ENCODE data around the gene WNT3A. TPM values are rescaled to one million over a fixed set of nuclear protein-coding genes. Genes with fewer than 3 reads are reported as not detected.
A peak's percentile ranks its signal among the peaks of the same experiment; 100 is the strongest.

Gene WNT3A
- polyA plus RNA-seq, 3 donors, result not detected

DNA sequence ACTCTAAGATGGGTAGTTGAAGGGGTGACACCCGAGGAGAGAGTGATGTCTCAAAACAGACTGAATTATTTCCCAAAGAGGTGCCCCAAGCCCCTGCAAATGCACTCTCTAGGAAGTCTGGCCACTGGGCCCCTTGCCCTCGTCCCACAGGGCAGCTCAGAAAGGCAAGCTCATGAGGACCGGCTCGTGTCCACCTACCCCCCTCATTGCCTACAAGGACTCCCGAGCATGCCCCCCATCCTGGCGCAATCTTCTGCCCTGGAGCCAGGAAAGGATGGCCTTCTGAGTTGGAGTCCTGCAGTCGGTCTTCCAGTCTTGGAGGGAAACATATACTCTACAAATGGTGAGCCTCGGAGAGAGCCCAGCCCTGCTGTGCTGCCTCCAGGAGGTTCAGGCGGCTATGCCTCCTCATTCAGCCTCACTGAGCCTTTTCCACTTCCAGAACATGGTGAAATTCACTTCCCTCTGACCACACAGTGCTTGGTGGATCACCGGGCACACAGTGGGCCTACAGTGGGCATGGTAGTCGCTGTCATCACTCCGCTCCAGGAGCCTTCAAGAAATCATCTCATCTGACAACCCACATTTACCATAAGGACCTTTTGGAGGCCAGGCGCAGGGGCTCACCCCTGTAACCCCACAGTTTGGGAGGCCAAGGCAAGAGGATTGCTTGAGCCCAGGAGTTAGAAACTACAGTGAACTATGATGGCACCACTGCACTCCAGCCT is 5.8 kb upstream of the WNT3A start:
- Histone ChIP-seq H2AFZ (ENCODE audit: insufficient read depth, low read depth, low read length, poor library complexity, severe bottlenecking) (no peak overlapping the region), H3K27ac (ENCODE audit: low read depth in 1 of 2, low read length in 2 of 2) (no peak overlapping the region), H3K9me3 (replicated peaks in 1 of 2; ENCODE audit: control insufficient read depth in 1 of 2, insufficient read depth in 1 of 2, low read length in 2 of 2) (peaks cover 5 to 6% of the 10 kb centered on the region in 2 donors), H3K4me1 (ENCODE audit: control insufficient read depth in 1 of 2, insufficient read depth in 2 of 2, low read length in 2 of 2) (no peaks in the 10 kb centered on the region), H3K4me2 (replicated peaks; ENCODE audit: extremely low read depth, low read length, poor library complexity, severe bottlenecking) (no peak overlapping the region), H3K79me2 (ENCODE audit: insufficient read depth, low read length) (no peaks in the 10 kb centered on the region), H3K36me3 (replicated peaks in 1 of 2; ENCODE audit: control insufficient read depth in 1 of 2, insufficient read depth in 2 of 2, low read length in 2 of 2) (no peaks in the 10 kb centered on the region), H3K9ac (ENCODE audit: insufficient read depth, low read length, poor library complexity, severe bottlenecking) (no peak overlapping the region), H3K4me3 (replicated peaks in 1 of 3; ENCODE audit: low read depth in 2 of 3, low read length in 3 of 3) (no peak overlapping the region), H3K27me3 (ENCODE audit: control insufficient read depth in 2 of 2, insufficient read depth in 2 of 2, low read length in 2 of 2) (peaks cover 6 to 22% of the 10 kb centered on the region in 2 donors), H4K20me1 (ENCODE audit: insufficient read depth, low read length) (no peaks in the 10 kb centered on the region)
- Mint-ChIP-seq H3K27me3 (ENCODE audit: low read depth in 3 of 3) (peaks cover 28 to 42% (median 32%) of the 10 kb centered on the region in 3 donors), H3K27ac (peak overlapping the region in 2 of 7 donors; percentile 19 to 31), H3K4me1 (no peaks in the 10 kb centered on the region), H3K36me3 (no peaks in the 10 kb centered on the region), H3K4me3 (no peak overlapping the region), H3K9me3 (peaks cover 6 to 20% (median 11%) of the 10 kb centered on the region in 7 donors)
- 92% methylated on average over 12 of the region's 13 CpGs for WGBS (ENCODE audit: insufficient coverage)
- intact Hi-C loops (cut with micrococcal nuclease), result no loop called here
- TF ChIP-seq, protein P1, sequence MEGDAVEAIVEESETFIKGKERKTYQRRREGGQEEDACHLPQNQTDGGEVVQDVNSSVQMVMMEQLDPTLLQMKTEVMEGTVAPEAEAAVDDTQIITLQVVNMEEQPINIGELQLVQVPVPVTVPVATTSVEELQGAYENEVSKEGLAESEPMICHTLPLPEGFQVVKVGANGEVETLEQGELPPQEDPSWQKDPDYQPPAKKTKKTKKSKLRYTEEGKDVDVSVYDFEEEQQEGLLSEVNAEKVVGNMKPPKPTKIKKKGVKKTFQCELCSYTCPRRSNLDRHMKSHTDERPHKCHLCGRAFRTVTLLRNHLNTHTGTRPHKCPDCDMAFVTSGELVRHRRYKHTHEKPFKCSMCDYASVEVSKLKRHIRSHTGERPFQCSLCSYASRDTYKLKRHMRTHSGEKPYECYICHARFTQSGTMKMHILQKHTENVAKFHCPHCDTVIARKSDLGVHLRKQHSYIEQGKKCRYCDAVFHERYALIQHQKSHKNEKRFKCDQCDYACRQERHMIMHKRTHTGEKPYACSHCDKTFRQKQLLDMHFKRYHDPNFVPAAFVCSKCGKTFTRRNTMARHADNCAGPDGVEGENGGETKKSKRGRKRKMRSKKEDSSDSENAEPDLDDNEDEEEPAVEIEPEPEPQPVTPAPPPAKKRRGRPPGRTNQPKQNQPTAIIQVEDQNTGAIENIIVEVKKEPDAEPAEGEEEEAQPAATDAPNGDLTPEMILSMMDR (IDR thresholded peaks at IDR 0.05), result no peak
- no peak for DNase-seq

DNA sequence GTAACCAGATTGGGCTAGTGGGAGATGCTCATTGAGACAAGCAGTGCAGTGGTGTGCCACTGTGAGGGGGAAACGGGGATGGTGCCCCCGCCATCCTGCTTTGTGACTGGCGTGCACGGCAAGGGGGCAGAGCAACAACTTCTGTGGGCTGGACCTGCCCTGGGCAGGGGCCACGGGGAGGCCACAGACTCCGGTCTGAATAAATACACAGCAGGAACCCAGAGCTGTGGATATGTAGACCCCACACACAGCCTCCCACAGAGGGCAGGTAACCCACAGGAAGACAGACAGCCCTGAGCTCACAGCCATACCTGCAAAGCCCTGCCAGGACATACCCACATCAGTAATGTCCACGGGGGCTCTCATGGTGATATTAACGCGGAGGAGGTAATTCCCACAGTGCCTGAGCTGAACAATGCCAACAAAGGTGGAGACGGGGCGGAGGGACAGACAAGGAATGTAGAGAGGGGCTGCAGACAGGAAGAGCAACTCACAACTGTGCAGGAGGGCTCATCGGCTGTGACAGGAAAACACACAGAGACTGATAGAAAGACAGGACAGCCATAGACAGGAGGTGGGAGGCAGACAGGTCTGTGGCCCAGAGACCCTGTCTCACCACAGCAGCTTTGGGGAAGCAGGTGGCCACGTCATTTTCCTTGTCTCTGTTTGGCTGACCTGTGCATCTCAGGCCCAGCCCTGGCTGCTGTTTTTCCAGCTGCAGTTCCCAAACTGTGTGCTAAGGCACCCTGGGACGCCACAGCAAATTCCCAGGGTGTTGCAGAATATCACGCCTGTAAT is 4.9 kb upstream of the WNT3A start:
- intact Hi-C loops (cut with micrococcal nuclease), result no loop called here
- H4K20me1 ChIP-seq (ENCODE audit: insufficient read depth, low read length), result no peaks in the 10 kb centered on the region
- Mint-ChIP-seq H3K27ac (no peak overlapping the region), H3K27me3 (ENCODE audit: low read depth in 3 of 3) (peaks cover 32 to 47% (median 36%) of the 10 kb centered on the region in 3 donors), H3K9me3 (peaks cover 4 to 20% (median 9%) of the 10 kb centered on the region in 7 donors), H3K36me3 (no peaks in the 10 kb centered on the region), H3K4me1 (no peaks in the 10 kb centered on the region), H3K4me3 (peak overlapping the region in 1 of 2 donors; percentile 8)
- TF ChIP-seq, protein P1 (IDR thresholded peaks at IDR 0.05), result no peak
- 80% methylated on average over 10 of the region's 15 CpGs for WGBS (ENCODE audit: insufficient coverage)
- H3K36me3 ChIP-seq (replicated peaks in 1 of 2; ENCODE audit: control insufficient read depth in 1 of 2, insufficient read depth in 2 of 2, low read length in 2 of 2), result no peaks in the 10 kb centered on the region
- peaks cover 7 to 26% of the 10 kb centered on the region in 2 donors for H3K27me3 ChIP-seq (ENCODE audit: control insufficient read depth in 2 of 2, insufficient read depth in 2 of 2, low read length in 2 of 2)
- H3K79me2 ChIP-seq (ENCODE audit: insufficient read depth, low read length), result no peaks in the 10 kb centered on the region
- DNase-seq, result no peak
- no peak overlapping the region for H3K4me2 ChIP-seq (replicated peaks; ENCODE audit: extremely low read depth, low read length, poor library complexity, severe bottlenecking)
- no peaks in the 10 kb centered on the region for H3K4me1 ChIP-seq (ENCODE audit: control insufficient read depth in 1 of 2, insufficient read depth in 2 of 2, low read length in 2 of 2)
- no peak overlapping the region for H2AFZ ChIP-seq (ENCODE audit: insufficient read depth, low read depth, low read length, poor library complexity, severe bottlenecking)
- H3K4me3 ChIP-seq (replicated peaks in 1 of 3; ENCODE audit: low read depth in 2 of 3, low read length in 3 of 3), result no peak overlapping the region
- no peak overlapping the region for H3K27ac ChIP-seq (ENCODE audit: low read depth in 1 of 2, low read length in 2 of 2)
- no peak overlapping the region for H3K9ac ChIP-seq (ENCODE audit: insufficient read depth, low read length, poor library complexity, severe bottlenecking)
- H3K9me3 ChIP-seq (replicated peaks in 1 of 2; ENCODE audit: control insufficient read depth in 1 of 2, insufficient read depth in 1 of 2, low read length in 2 of 2), result peaks cover 5 to 6% of the 10 kb centered on the region in 2 donors
